ENCODE results near the gene GFRA4. TPM values are rescaled to one million over a fixed set of nuclear protein-coding genes. Genes with fewer than 3 reads are reported as not detected.

The GFRA4 gene, protein sequence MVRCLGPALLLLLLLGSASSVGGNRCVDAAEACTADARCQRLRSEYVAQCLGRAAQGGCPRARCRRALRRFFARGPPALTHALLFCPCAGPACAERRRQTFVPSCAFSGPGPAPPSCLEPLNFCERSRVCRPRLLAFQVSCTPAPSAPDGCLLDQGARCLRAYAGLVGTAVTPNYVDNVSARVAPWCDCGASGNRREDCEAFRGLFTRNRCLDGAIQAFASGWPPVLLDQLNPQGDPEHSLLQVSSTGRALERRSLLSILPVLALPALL
- not detected in 2 replicates for total RNA-seq (2014; rRNA removed; shearing (Covaris generic))

DNA sequence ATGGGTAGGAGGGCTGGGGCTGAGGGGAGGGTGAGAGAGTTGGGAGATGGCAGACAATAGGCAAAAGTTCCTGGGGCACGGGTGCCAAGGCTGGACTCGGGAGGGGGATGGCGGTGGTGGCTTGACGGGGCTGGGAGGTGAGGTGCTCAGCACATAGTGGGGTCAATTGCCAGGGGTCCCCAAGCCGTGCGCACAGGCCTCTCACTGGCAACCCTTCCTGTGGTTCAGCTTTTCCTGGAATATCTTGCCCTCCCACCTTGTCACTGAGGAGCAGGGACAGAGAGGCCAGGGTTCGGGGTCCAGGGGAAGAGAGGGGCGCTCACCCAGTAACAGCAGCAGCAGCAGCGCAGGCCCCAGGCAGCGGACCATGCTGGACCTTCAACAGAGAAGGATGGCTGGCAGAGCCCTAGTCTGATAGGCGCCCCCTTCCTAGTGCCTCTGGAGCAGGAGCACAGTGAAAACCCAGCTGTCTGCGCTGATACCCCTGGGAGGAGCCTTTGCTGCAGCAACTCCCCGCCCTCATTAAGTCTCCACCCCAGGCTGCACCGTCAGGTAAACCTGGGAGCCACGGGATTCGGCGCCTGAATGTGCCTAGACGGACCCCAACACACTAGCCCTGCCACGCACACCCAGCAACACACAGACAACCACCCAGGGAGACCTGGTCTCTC is at the start of gene GFRA4:
TSS of gene GFRA4 (minus strand) at position 369 of the 671 bp plus-strand sequence. CDS start at position 369, 0 bp downstream.
- no peak for DNase-seq (ENCODE audit: low spot score)
- in situ Hi-C loops (cut with HindIII; ENCODE audit: low sequenced_read_pairs), result no loop called here

- in situ Hi-C loops (cut with HindIII; ENCODE audit: low sequenced_read_pairs), result no loop called here
- DNase-seq (ENCODE audit: low spot score), result no peak
Measured at GRCh38 chr20:3712279-3712873, 49.2 kb upstream of the GFRA4 start, which contains the start of gene SIGLEC1. Gene SIGLEC1, minus strand, starts transcription at chr20:3712600. Its CDS starts 5,472 bp downstream, at chr20:3707128.

- in situ Hi-C loops (cut with HindIII; ENCODE audit: low sequenced_read_pairs), result no loop called here
- DNase-seq (ENCODE audit: low spot score), result no peak
Measured at GRCh38 chr20:3711484-3711941, 48.3 kb upstream of the GFRA4 start.

GRCh38 chr20:3710703-3711483 is 47.7 kb upstream of the GFRA4 start:
- in situ Hi-C loops (cut with HindIII; ENCODE audit: low sequenced_read_pairs), result no loop called here
- peak; percentile 20 for DNase-seq (ENCODE audit: low spot score)

GRCh38 chr20:3710011-3710466 is 46.8 kb upstream of the GFRA4 start:
- in situ Hi-C loops (cut with HindIII; ENCODE audit: low sequenced_read_pairs), result no loop called here
- no peak for DNase-seq (ENCODE audit: low spot score)

- DNase-seq (ENCODE audit: low spot score), result no peak
- in situ Hi-C loops (cut with HindIII; ENCODE audit: low sequenced_read_pairs), result no loop called here
Measured at GRCh38 chr20:3707508-3707899, 44.3 kb upstream of the GFRA4 start.

GRCh38 chr20:3706774-3707507 is 43.7 kb upstream of the GFRA4 start:
- DNase-seq (ENCODE audit: low spot score), result no peak
- in situ Hi-C loops (cut with HindIII; ENCODE audit: low sequenced_read_pairs), result no loop called here

GRCh38 chr20:3705970-3706739 is 43.0 kb upstream of the GFRA4 start:
- in situ Hi-C loops (cut with HindIII; ENCODE audit: low sequenced_read_pairs), result no loop called here
- no peak for DNase-seq (ENCODE audit: low spot score)

GRCh38 chr20:3705491-3705969 is 42.3 kb upstream of the GFRA4 start:
- no peak for DNase-seq (ENCODE audit: low spot score)
- in situ Hi-C loops (cut with HindIII; ENCODE audit: low sequenced_read_pairs), result no loop called here

- DNase-seq (ENCODE audit: low spot score), result no peak
- in situ Hi-C loops (cut with HindIII; ENCODE audit: low sequenced_read_pairs), result no loop called here
Measured at GRCh38 chr20:3704087-3704486, 40.9 kb upstream of the GFRA4 start.

- in situ Hi-C loops (cut with HindIII; ENCODE audit: low sequenced_read_pairs), result no loop called here
- no peak for DNase-seq (ENCODE audit: low spot score)
Measured at GRCh38 chr20:3702611-3703391, 39.6 kb upstream of the GFRA4 start.

- DNase-seq (ENCODE audit: low spot score), result no peak
- in situ Hi-C loops (cut with HindIII; ENCODE audit: low sequenced_read_pairs), result no loop called here
Measured at GRCh38 chr20:3701061-3701998, 38.1 kb upstream of the GFRA4 start.

- in situ Hi-C loops (cut with HindIII; ENCODE audit: low sequenced_read_pairs), result no loop called here
Measured at GRCh38 chr20:3699037-3699436, 35.8 kb upstream of the GFRA4 start.

GRCh38 chr20:3698591-3699001 is 35.4 kb upstream of the GFRA4 start:
- in situ Hi-C loops (cut with HindIII; ENCODE audit: low sequenced_read_pairs), result no loop called here
- no peak for DNase-seq (ENCODE audit: low spot score)

More at GRCh38 chr20:3699037-3699436, 35.8 kb upstream of the GFRA4 start:
- no peak for DNase-seq (ENCODE audit: low spot score)

GRCh38 chr20:3697588-3698305 is 34.5 kb upstream of the GFRA4 start:
- in situ Hi-C loops (cut with HindIII; ENCODE audit: low sequenced_read_pairs), result no loop called here
- no peak for DNase-seq (ENCODE audit: low spot score)

All from G401 (cell line).